ENCODE data around the gene KIF26A.

Gene KIF26A

DNA sequence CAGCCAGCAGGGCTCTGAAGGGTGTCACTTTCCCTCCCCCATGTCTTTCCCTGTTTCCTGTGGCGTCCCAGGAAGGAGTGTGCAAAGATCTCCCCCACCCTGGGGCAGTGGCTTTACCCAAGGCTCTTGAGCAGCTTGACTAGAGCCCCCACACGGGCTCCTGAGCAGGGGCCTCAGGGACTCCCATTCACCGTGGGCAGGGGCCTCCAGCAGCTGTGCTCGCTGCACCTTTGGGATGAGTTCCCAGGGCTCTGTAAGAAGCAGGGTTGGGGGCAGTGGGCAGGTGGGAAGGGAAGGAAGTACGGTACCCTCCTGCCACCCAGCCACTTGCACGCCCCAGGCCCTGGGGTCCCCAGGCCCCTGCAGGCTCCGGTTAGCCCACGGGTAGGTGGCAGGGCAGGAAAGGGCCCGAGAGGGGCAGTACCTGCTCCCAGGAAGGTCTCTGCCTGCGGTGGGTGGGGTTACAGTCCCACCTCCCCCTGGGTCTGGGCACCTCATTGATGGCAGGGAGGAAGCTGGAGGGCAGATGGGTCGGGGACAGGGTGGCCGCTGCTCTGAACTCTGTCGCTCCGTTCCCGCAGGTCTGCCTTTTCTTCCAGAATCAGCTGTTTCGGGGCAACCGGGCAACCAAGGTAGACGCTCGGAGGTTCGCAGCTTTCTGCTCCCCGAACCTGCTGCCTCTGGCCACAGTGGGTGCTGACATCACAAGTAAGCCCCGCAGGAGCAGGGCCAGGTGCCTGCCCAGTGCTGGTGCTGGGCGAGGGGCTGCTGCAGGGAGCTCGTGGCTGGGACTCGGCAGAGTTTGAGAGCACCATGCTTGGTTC, 39.9 kb upstream of the KIF26A start:
- Histone ChIP-seq H3K4me3 (ENCODE audit: control insufficient read depth in 1 of 7, extremely low read depth in 1 of 7, insufficient read depth in 4 of 7, low read depth in 2 of 7, low read length in 6 of 7) (no peak overlapping the region), H3K27me3 (replicated peaks in 2 of 5; ENCODE audit: control insufficient read depth in 4 of 5, insufficient read depth in 5 of 5, low read length in 4 of 5) (no peaks in the 10 kb centered on the region), H3K9me3 (ENCODE audit: control extremely low read depth in 1 of 5, control insufficient read depth in 4 of 5, insufficient read depth in 2 of 5, low read depth in 1 of 5, low read length in 4 of 5) (no peaks in the 10 kb centered on the region), H3K36me3 (ENCODE audit: control insufficient read depth in 4 of 4, insufficient read depth in 4 of 4, low read length in 3 of 4) (no peaks in the 10 kb centered on the region), H3K4me1 (ENCODE audit: control extremely low read depth in 1 of 4, control insufficient read depth in 4 of 4, insufficient read depth in 4 of 4, low read length in 3 of 4) (peaks cover 0 to 5% (median 1%) of the 10 kb centered on the region in 4 experiments), H3K27ac (ENCODE audit: insufficient read depth in 1 of 2, low read depth in 1 of 2, low read length in 2 of 2, poor library complexity in 1 of 2, severe bottlenecking in 2 of 2) (no peak overlapping the region)
- CTCF ChIA-PET = interaction anchor here (1.3 kb wide), 1 partner anchor 22 kb away, joined by 3 read pairs; no protein-coding TSS in a partner anchor
- POLR2A ChIA-PET = no interaction called here
- no peak for DNase-seq
- WGBS (ENCODE audit: insufficient coverage) = 92% methylated on average over 23 of the region's 25 CpGs

GRCh38 chr14:104099096-104100041, 39.0 kb upstream of the KIF26A start:
- no peak overlapping the region for H3K4me3 ChIP-seq (ENCODE audit: control insufficient read depth in 1 of 7, extremely low read depth in 1 of 7, insufficient read depth in 4 of 7, low read depth in 2 of 7, low read length in 6 of 7)
- peaks cover 0 to 2% (median 1%) of the 10 kb centered on the region in 4 experiments for H3K4me1 ChIP-seq (ENCODE audit: control extremely low read depth in 1 of 4, control insufficient read depth in 4 of 4, insufficient read depth in 4 of 4, low read length in 3 of 4)
- H3K9me3 ChIP-seq (ENCODE audit: control extremely low read depth in 1 of 5, control insufficient read depth in 4 of 5, insufficient read depth in 2 of 5, low read depth in 1 of 5, low read length in 4 of 5) = no peaks in the 10 kb centered on the region
- CTCF ChIA-PET = no interaction called here
- POLR2A ChIA-PET = no interaction called here
- no peaks in the 10 kb centered on the region for H3K27me3 ChIP-seq (replicated peaks in 2 of 5; ENCODE audit: control insufficient read depth in 4 of 5, insufficient read depth in 5 of 5, low read length in 4 of 5)
- no peaks in the 10 kb centered on the region for H3K36me3 ChIP-seq (ENCODE audit: control insufficient read depth in 4 of 4, insufficient read depth in 4 of 4, low read length in 3 of 4)
- no peak for DNase-seq
- no peak overlapping the region for H3K27ac ChIP-seq (ENCODE audit: insufficient read depth in 1 of 2, low read depth in 1 of 2, low read length in 2 of 2, poor library complexity in 1 of 2, severe bottlenecking in 2 of 2)
- WGBS (ENCODE audit: insufficient coverage) = 93% methylated on average over 22 of the region's 26 CpGs

DNA sequence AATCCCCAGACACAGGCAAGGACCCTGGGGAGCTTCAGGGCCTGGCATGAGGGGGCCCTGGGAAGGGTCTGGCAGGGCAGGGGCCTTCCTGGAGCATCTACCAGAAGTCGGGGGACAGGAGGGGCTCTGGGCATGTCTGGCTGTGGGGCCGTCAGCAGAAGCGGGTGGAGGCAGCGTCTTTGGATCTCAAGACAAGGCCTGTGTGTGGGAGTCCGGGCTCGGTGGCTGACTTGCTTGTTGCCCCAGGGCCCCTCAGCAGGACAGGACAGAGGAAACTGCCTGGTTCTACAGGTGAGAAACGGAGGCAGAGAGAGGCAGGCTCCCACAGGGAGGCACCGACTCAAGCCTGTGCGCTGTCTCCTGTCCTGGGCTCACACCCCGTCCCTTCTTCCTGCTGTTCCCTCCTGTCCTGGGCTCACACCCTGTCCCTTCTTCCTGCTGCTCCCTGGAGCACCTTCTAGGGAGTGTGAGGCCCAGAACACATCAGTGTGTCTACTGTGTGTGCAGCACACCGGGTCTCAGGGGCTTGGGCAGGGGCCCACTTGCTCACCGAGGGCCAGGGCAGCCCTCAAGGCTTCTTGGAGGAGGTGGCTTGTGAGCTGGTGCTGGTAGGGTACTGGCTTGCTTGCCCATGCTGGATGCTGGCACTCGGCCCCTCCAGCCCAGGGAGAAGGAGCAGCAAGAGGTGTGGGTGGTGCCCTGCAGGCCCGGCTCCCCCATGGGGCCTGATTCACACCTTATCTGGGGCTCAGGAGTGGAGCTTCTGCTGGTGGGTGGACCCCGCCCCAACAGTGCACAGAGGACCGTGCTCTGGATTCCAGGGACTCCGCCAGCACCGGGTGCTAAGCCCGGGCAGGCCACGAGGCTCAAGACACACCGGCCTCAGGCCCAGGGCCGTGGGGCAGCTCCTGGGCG, 38.0 kb upstream of the KIF26A start:
- H3K27ac ChIP-seq (ENCODE audit: insufficient read depth in 1 of 2, low read depth in 1 of 2, low read length in 2 of 2, poor library complexity in 1 of 2, severe bottlenecking in 2 of 2) = no peak overlapping the region
- H3K4me1 ChIP-seq (ENCODE audit: control extremely low read depth in 1 of 4, control insufficient read depth in 4 of 4, insufficient read depth in 4 of 4, low read length in 3 of 4) = no peaks in the 10 kb centered on the region
- no peaks in the 10 kb centered on the region for H3K36me3 ChIP-seq (ENCODE audit: control insufficient read depth in 4 of 4, insufficient read depth in 4 of 4, low read length in 3 of 4)
- CTCF ChIA-PET = no interaction called here
- no peak overlapping the region for H3K4me3 ChIP-seq (ENCODE audit: control insufficient read depth in 1 of 7, extremely low read depth in 1 of 7, insufficient read depth in 4 of 7, low read depth in 2 of 7, low read length in 6 of 7)
- POLR2A ChIA-PET = no interaction called here
- H3K9me3 ChIP-seq (ENCODE audit: control extremely low read depth in 1 of 5, control insufficient read depth in 4 of 5, insufficient read depth in 2 of 5, low read depth in 1 of 5, low read length in 4 of 5) = no peaks in the 10 kb centered on the region
- no peak for DNase-seq
- WGBS (ENCODE audit: insufficient coverage) = 93% methylated on average over 19 of the region's 23 CpGs
- H3K27me3 ChIP-seq (replicated peaks in 2 of 5; ENCODE audit: control insufficient read depth in 4 of 5, insufficient read depth in 5 of 5, low read length in 4 of 5) = no peaks in the 10 kb centered on the region

DNA sequence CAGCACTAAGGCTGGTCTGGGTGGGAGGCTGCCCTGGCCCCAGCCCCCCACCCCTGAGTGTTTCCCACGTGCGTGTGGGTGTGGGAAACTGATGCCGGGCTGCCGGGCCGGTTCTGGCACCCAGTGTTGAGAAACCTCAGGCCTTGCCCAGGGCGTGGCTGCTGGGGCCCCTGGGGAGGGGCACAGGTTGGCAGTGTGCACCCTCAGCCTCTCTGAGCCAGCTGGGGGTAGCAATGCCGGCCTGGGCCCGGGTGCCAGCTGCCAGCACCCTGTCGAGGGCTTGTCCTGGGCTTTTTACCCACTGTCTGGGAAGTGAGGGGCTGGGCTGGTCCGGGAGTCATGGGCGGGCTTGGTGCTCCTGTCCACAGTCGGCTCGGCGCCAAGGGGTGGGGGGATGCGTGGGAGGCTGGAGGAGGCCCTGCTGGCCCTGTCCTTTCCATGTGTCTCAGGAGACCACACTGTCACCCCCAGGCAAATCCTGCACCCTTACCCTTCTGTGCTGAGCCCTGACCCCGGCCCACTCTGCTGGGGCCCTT, 37.2 kb upstream of the KIF26A start:
- H3K36me3 ChIP-seq (ENCODE audit: control insufficient read depth in 4 of 4, insufficient read depth in 4 of 4, low read length in 3 of 4) = no peaks in the 10 kb centered on the region
- WGBS (ENCODE audit: insufficient coverage) = 87% methylated on average over 14 of the region's 16 CpGs
- H3K27me3 ChIP-seq (replicated peaks in 2 of 5; ENCODE audit: control insufficient read depth in 4 of 5, insufficient read depth in 5 of 5, low read length in 4 of 5) = no peaks in the 10 kb centered on the region
- CTCF ChIA-PET = no interaction called here
- no peak for DNase-seq
- POLR2A ChIA-PET = no interaction called here
- no peak overlapping the region for H3K27ac ChIP-seq (ENCODE audit: insufficient read depth in 1 of 2, low read depth in 1 of 2, low read length in 2 of 2, poor library complexity in 1 of 2, severe bottlenecking in 2 of 2)
- no peaks in the 10 kb centered on the region for H3K4me1 ChIP-seq (ENCODE audit: control extremely low read depth in 1 of 4, control insufficient read depth in 4 of 4, insufficient read depth in 4 of 4, low read length in 3 of 4)
- no peak overlapping the region for H3K4me3 ChIP-seq (ENCODE audit: control insufficient read depth in 1 of 7, extremely low read depth in 1 of 7, insufficient read depth in 4 of 7, low read depth in 2 of 7, low read length in 6 of 7)
- H3K9me3 ChIP-seq (ENCODE audit: control extremely low read depth in 1 of 5, control insufficient read depth in 4 of 5, insufficient read depth in 2 of 5, low read depth in 1 of 5, low read length in 4 of 5) = no peaks in the 10 kb centered on the region

- CTCF ChIA-PET = no interaction called here
- 90% methylated on average over 13 of the region's 16 CpGs for WGBS (ENCODE audit: insufficient coverage)
Observed at GRCh38 chr14:104101651-104102281, 36.6 kb upstream of the KIF26A start.

GRCh38 chr14:104102282-104102914, 36.0 kb upstream of the KIF26A start:
- ChIA-PET CTCF (no interaction called here), POLR2A (no interaction called here)
- Histone ChIP-seq H3K9me3 (ENCODE audit: control extremely low read depth in 1 of 5, control insufficient read depth in 4 of 5, insufficient read depth in 2 of 5, low read depth in 1 of 5, low read length in 4 of 5) (no peaks in the 10 kb centered on the region), H3K4me3 (ENCODE audit: control insufficient read depth in 1 of 7, extremely low read depth in 1 of 7, insufficient read depth in 4 of 7, low read depth in 2 of 7, low read length in 6 of 7) (no peak overlapping the region), H3K27ac (ENCODE audit: insufficient read depth in 1 of 2, low read depth in 1 of 2, low read length in 2 of 2, poor library complexity in 1 of 2, severe bottlenecking in 2 of 2) (no peak overlapping the region), H3K4me1 (ENCODE audit: control extremely low read depth in 1 of 4, control insufficient read depth in 4 of 4, insufficient read depth in 4 of 4, low read length in 3 of 4) (no peaks in the 10 kb centered on the region), H3K36me3 (ENCODE audit: control insufficient read depth in 4 of 4, insufficient read depth in 4 of 4, low read length in 3 of 4) (no peaks in the 10 kb centered on the region), H3K27me3 (replicated peaks in 2 of 5; ENCODE audit: control insufficient read depth in 4 of 5, insufficient read depth in 5 of 5, low read length in 4 of 5) (no peaks in the 10 kb centered on the region)
- 84% methylated on average over 9 of the region's 16 CpGs for WGBS (ENCODE audit: insufficient coverage)
- no peak for DNase-seq

More at GRCh38 chr14:104101651-104102281, 36.6 kb upstream of the KIF26A start:
- POLR2A ChIA-PET = no interaction called here
- Histone ChIP-seq H3K27ac (ENCODE audit: insufficient read depth in 1 of 2, low read depth in 1 of 2, low read length in 2 of 2, poor library complexity in 1 of 2, severe bottlenecking in 2 of 2) (no peak overlapping the region), H3K9me3 (ENCODE audit: control extremely low read depth in 1 of 5, control insufficient read depth in 4 of 5, insufficient read depth in 2 of 5, low read depth in 1 of 5, low read length in 4 of 5) (no peaks in the 10 kb centered on the region), H3K4me3 (ENCODE audit: control insufficient read depth in 1 of 7, extremely low read depth in 1 of 7, insufficient read depth in 4 of 7, low read depth in 2 of 7, low read length in 6 of 7) (no peak overlapping the region), H3K27me3 (replicated peaks in 2 of 5; ENCODE audit: control insufficient read depth in 4 of 5, insufficient read depth in 5 of 5, low read length in 4 of 5) (no peaks in the 10 kb centered on the region), H3K36me3 (ENCODE audit: control insufficient read depth in 4 of 4, insufficient read depth in 4 of 4, low read length in 3 of 4) (no peaks in the 10 kb centered on the region), H3K4me1 (ENCODE audit: control extremely low read depth in 1 of 4, control insufficient read depth in 4 of 4, insufficient read depth in 4 of 4, low read length in 3 of 4) (no peaks in the 10 kb centered on the region)
- DNase-seq = no peak
